Activated CD8-positive, alpha-beta T cell treated with anti-CD3 and anti-CD28 coated beads for 36 hours (primary cell): ENCODE results near the gene EPB41. TPM values are rescaled to one million over a fixed set of nuclear protein-coding genes. Genes with fewer than 3 reads are reported as not detected.
A peak's percentile ranks its signal among the peaks of the same experiment; 100 is the strongest.
"Not testable (repeated sequence)": the region's sequence is repeated elsewhere in the genome, so short reads cannot be mapped to it uniquely, and the experiment has no call there.

ENCODE experiments used
- ATAC-seq: fragments of 200-7000 bp; cut with Tn5 transposase; one replicate; pipeline ENCODE4 v1.10.0; 2021; ENCODE audit warnings: mild to moderate bottlenecking, moderate library complexity
- CTCF ChIA-PET: fragments of 350-600 bp; sonication (Branson Sonifier 250); formaldehyde crosslinking; loops from one replicate; lab custom pipeline; 2021; ENCODE audit warnings: antibody characterized with exemption; lab: Charles Lee
- POLR2A ChIA-PET: fragments of 350-600 bp; sonication (Branson Sonifier 250); formaldehyde crosslinking; loops from one replicate; lab custom pipeline; 2021; ENCODE audit warnings: antibody characterized with exemption; lab: Charles Lee
- DNase-seq: peaks from one replicate; pipeline ENCODE4 v3.0.0-alpha.2; 2020
- H3K27ac Mint-ChIP-seq: one replicate; pipeline ENCODE4 v1.8.0; 2021; ENCODE audit warnings: mild to moderate bottlenecking, mixed read lengths
- H3K27me3 Mint-ChIP-seq: one replicate; pipeline ENCODE4 v1.8.0; 2021; ENCODE audit warnings: mixed read lengths
- H3K36me3 Mint-ChIP-seq: one replicate; pipeline ENCODE4 v1.8.0; 2021; ENCODE audit warnings: low read depth, mixed read lengths
- H3K4me1 Mint-ChIP-seq: one replicate; pipeline ENCODE4 v1.8.0; 2021; ENCODE audit warnings: low read depth, mixed read lengths
- H3K4me3 Mint-ChIP-seq: one replicate; pipeline ENCODE4 v1.8.0; 2021; ENCODE audit warnings: mild to moderate bottlenecking, moderate library complexity, mixed read lengths
- H3K9me3 Mint-ChIP-seq: one replicate; pipeline ENCODE4 v1.8.0; 2021; ENCODE audit warnings: mixed read lengths
- intact Hi-C: fragments of 100-400 bp; cut with micrococcal nuclease; formaldehyde crosslinking; loops from one replicate; pipeline ENCODE4 v1.10.0; 2022
- total RNA-seq, 2 experiments: library from RNA; stranded (reverse); gene quantifications; one replicate each; pipeline ENCODE4 v1.2.3, GENCODE V29; 2021
- TF ChIP-seq, protein P1 (sequence below): fragments of 200-600 bp; IDR thresholded peaks from one replicate; pipeline ENCODE4 v1.8.0; 2022; ENCODE audit warnings: antibody characterized with exemption, mild to moderate bottlenecking

The EPB41 gene
- total RNA-seq, 2 experiments from 2014 or later: 74.9 to 80.3 TPM

DNA sequence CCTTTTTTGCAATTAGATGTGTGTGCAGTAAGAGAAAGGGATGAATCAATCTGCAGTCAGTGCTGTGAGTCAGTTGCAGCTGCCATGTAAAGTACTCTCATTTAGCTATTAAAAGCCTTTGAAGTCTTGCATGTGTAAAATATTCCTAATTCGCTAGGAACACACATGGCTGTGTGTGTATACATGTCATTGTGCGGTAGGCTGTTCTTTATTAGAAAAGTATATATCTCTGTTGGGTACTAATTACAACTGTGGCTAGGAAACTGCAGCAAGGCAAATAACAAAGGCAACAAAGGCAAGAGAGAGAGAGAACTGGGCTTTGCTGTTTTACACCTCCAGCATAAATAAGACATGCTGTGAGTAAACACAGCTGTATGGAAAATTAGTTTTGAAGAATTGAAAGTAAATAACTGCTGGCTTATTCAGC is 41.7 kb downstream of the EPB41 start:
- peaks cover 45% of the 10 kb centered on the region for H3K4me1 Mint-ChIP-seq
- no peak for DNase-seq
- CTCF ChIA-PET: interaction anchor here (1.1 to 1.3 kb wide), 2 partner anchors 71 to 79 kb away, joined by 3 to 5 read pairs; no protein-coding TSS in a partner anchor
- POLR2A ChIA-PET: interaction anchor here (1.0 to 1.2 kb wide), 2 partner anchors 15 to 72 kb away, joined by 3 read pairs; no protein-coding TSS in a partner anchor
- peaks cover 7% of the 10 kb centered on the region for H3K36me3 Mint-ChIP-seq
- TF ChIP-seq, protein P1, sequence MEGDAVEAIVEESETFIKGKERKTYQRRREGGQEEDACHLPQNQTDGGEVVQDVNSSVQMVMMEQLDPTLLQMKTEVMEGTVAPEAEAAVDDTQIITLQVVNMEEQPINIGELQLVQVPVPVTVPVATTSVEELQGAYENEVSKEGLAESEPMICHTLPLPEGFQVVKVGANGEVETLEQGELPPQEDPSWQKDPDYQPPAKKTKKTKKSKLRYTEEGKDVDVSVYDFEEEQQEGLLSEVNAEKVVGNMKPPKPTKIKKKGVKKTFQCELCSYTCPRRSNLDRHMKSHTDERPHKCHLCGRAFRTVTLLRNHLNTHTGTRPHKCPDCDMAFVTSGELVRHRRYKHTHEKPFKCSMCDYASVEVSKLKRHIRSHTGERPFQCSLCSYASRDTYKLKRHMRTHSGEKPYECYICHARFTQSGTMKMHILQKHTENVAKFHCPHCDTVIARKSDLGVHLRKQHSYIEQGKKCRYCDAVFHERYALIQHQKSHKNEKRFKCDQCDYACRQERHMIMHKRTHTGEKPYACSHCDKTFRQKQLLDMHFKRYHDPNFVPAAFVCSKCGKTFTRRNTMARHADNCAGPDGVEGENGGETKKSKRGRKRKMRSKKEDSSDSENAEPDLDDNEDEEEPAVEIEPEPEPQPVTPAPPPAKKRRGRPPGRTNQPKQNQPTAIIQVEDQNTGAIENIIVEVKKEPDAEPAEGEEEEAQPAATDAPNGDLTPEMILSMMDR: no peak
- peak; percentile 67 for ATAC-seq
- H3K4me3 Mint-ChIP-seq: no peak overlapping the region
- intact Hi-C loops: no loop called here
- H3K9me3 Mint-ChIP-seq: no peaks in the 10 kb centered on the region
- H3K27me3 Mint-ChIP-seq: no peaks in the 10 kb centered on the region
- H3K27ac Mint-ChIP-seq: no peak overlapping the region

DNA sequence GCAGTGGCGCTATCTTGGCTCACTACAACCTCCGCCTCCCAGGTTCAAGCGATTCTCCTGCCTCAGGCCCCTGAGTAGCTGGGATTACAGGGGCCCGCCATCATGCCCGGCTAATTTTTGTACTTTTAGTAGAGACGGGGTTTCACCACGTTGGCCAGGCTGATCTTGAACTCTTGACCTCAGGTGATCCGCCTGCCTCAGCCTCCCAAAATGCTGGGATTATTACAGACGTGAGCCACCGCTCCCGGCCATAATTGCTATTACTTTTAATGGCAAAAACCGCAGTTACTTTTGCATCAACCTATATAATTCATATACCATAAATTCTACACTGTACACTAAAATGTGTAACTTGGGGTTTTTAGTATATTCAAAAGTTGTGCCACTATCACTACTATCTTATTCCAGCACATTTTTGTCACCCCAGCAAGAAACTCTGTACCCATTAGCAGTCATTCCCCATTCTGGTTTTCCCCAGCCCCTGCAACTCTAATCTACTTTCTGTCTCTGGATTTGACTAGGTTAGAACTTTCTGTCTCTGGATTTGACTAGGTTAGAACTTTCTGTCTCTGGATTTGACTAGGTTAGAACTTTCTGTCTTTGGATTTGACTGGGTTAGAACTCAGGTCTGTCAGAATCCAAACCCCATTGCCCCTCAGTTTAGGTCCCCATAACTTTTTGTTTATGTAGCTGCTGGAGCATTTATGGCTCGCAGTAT is 47.9 kb downstream of the EPB41 start:
- H3K27me3 Mint-ChIP-seq, H3K36me3 Mint-ChIP-seq, H3K9me3 Mint-ChIP-seq, H3K4me3 Mint-ChIP-seq: not testable (repeated sequence)
- peaks cover 61% of the 10 kb centered on the region for H3K4me1 Mint-ChIP-seq
- intact Hi-C loops: loop anchor here (5.0 kb wide), 1 partner anchor 35 kb away; no protein-coding TSS in a partner anchor
- CTCF ChIA-PET: interaction anchor here (0.8 to 3.3 kb wide), 7 partner anchors 10 to 85 kb away, joined by 3 to 9 read pairs (median 4); no protein-coding TSS in a partner anchor
- peak; percentile 84 for ATAC-seq
- POLR2A ChIA-PET: interaction anchor here (0.5 to 2.9 kb wide), 6 partner anchors 9 to 72 kb away, joined by 3 to 10 read pairs (median 3); partner anchors contain the start of gene EPB41
- DNase-seq: peak; percentile 58
- peak overlapping the region; percentile 11 for H3K27ac Mint-ChIP-seq

DNA sequence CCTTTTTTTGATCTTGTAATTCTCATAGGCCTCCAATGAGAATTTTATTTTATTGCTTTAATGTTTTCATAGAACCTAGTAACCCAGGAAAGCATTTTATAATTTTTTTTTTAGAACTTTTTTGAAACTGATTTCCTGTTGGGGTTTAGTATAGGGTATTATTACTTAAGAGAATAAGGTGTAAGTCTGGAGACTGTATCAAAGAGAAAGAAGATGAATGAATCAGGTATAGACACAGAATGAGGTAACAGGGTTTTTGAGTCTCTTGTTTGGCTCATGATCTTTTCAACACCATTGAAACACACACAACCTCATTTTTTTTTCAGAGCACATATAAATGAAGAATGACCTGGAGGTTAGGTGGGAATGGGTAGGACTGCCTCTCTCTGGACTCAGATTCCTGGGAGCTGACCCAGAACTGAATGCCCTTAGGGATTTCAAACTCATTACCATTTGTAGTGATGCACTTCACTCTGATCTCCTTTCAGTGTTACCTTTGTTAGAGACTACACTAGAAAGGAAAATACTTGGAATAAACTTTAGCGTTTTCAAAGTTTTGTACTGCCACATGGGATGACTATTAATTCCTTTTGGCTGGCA is 51.0 kb downstream of the EPB41 start:
- H3K9me3 Mint-ChIP-seq: no peaks in the 10 kb centered on the region
- H3K27me3 Mint-ChIP-seq: no peaks in the 10 kb centered on the region
- no peaks in the 10 kb centered on the region for H3K36me3 Mint-ChIP-seq
- no peak for ATAC-seq
- intact Hi-C loops: no loop called here
- TF ChIP-seq, protein P1: no peak
- H3K27ac Mint-ChIP-seq: peak overlapping the region; percentile 55
- H3K4me3 Mint-ChIP-seq: no peak overlapping the region
- peaks cover 59% of the 10 kb centered on the region for H3K4me1 Mint-ChIP-seq
- ChIA-PET CTCF (interaction anchor here (1.5 kb wide), 1 partner anchor 8 kb away, joined by 3 read pairs; no protein-coding TSS in a partner anchor), POLR2A (no interaction called here)
- no peak for DNase-seq

DNA sequence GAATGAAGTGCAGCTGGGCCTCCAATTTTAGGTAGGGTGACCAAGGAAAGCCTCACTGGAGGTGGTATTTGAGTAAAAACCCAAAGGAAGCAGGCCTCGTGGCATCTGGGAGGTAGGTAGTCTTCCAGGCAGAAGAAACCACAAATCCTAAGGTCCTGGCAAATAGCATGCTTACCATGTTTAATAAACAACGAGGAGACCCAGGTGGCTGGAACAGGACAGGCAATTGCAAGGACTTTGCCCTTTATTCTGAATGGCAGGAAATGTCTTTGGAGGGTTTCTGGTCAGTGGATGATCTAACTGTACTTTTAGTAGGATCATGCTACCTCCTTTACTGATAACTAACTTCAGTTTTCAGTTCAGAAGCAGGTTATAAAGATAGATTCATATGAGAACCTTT is 52.2 kb downstream of the EPB41 start:
- peak overlapping the region; percentile 26 for H3K27ac Mint-ChIP-seq
- ChIA-PET CTCF (no interaction called here), POLR2A (no interaction called here)
- peaks cover 3% of the 10 kb centered on the region for H3K36me3 Mint-ChIP-seq
- DNase-seq (no peak), ATAC-seq (no peak)
- peaks cover 62% of the 10 kb centered on the region for H3K4me1 Mint-ChIP-seq
- no peaks in the 10 kb centered on the region for H3K9me3 Mint-ChIP-seq
- H3K27me3 Mint-ChIP-seq: no peaks in the 10 kb centered on the region
- H3K4me3 Mint-ChIP-seq: no peak overlapping the region
- TF ChIP-seq, protein P1: no peak
- intact Hi-C loops: no loop called here

DNA sequence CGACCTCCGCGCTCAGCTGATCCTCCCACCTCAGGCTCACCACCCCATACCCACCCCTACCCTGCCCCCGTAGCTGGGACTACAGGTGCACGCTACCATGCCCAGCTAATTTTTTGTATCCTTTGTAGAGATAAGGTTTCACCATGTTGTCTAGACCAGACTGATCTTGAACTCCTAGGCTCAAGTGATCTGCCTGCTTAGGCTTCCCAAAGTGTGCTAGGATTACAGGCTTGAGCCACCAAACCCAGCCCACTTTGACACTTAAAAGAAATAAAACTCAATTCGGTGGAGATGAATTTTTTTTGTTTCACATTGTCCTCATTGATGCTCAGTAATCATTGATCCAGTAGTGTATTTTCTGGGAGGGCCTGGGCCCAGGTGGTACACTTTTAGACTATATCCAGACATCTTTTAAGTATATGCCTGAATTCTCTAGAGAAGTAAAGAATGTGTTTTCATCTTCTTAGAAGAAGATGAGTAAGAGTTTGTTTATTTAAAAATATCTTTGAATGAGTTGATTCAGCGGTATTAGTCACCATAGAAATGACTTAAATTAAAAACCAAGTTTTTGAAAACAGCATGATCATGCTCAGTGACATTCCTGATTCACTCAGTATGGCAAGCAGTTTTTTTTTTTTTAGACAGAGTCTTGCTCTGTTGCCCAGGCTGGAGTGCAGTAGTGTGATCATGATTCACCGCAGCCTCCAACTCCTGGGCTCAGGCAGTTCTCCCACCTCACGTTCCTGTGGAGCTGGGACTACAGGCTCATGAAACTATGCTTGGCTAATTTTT is 57.8 kb downstream of the EPB41 start:
- Mint-ChIP-seq H3K4me1 (peaks cover 63% of the 10 kb centered on the region), H3K27me3 (no peaks in the 10 kb centered on the region), H3K9me3 (peaks cover 2% of the 10 kb centered on the region), H3K36me3 (peaks cover 11% of the 10 kb centered on the region), H3K4me3 (no peak overlapping the region), H3K27ac (peak overlapping the region; percentile 77)
- TF ChIP-seq, protein P1: no peak
- DNase-seq (no peak), ATAC-seq (peak; percentile 80)
- intact Hi-C loops: no loop called here
- CTCF ChIA-PET: interaction anchor here (1.6 kb wide), 1 partner anchor 62 kb away, joined by 4 read pairs; no protein-coding TSS in a partner anchor
- POLR2A ChIA-PET: interaction anchor here (1.0 to 1.7 kb wide), 4 partner anchors 10 to 30 kb away, joined by 3 to 7 read pairs (median 3); no protein-coding TSS in a partner anchor
